Glutamatergic neuron (in vitro differentiated cells): Measurements from ENCODE around the gene FOXL1. TPM values are rescaled to one million over a fixed set of nuclear protein-coding genes. Genes with fewer than 3 reads are reported as not detected.

Experiments
- DNase-seq: peaks from one replicate; pipeline ENCODE4 v3.0.0; 2022
- H3K27ac Mint-ChIP-seq: one replicate; pipeline ENCODE4 v1.8.0; 2020; ENCODE audit warnings: mild to moderate bottlenecking, mixed read lengths, inconsistent platforms; ENCODE audit not compliant: unreplicated experiment
- H3K27me3 Mint-ChIP-seq: one replicate; pipeline ENCODE4 v1.8.0; 2020; ENCODE audit warnings: mild to moderate bottlenecking, moderate library complexity, mixed read lengths, inconsistent platforms; ENCODE audit not compliant: unreplicated experiment
- H3K36me3 Mint-ChIP-seq: one replicate; pipeline ENCODE4 v1.8.0; 2020; ENCODE audit warnings: mild to moderate bottlenecking, mixed read lengths, inconsistent platforms; ENCODE audit not compliant: unreplicated experiment
- H3K4me1 Mint-ChIP-seq: one replicate; pipeline ENCODE4 v1.8.0; 2020; ENCODE audit warnings: mild to moderate bottlenecking, low read depth, mixed read lengths, inconsistent platforms; ENCODE audit not compliant: unreplicated experiment
- H3K4me3 Mint-ChIP-seq: one replicate; pipeline ENCODE4 v1.8.0; 2020; ENCODE audit warnings: mild to moderate bottlenecking, mixed read lengths, inconsistent platforms; ENCODE audit not compliant: unreplicated experiment
- H3K9me3 Mint-ChIP-seq: one replicate; pipeline ENCODE4 v1.8.0; 2020; ENCODE audit warnings: mild to moderate bottlenecking, moderate library complexity, mixed read lengths, inconsistent platforms; ENCODE audit not compliant: unreplicated experiment
- total RNA-seq: library from RNA; stranded (reverse); fragmentation: NEBNext Ultra II Directional; extraction: Animal tissue kit (Norgen Biotek cat#: 25700); gene quantifications from one replicate; pipeline ENCODE4 v1.2.1, GENCODE V29; 2021; ENCODE audit not compliant: unreplicated experiment
- TF ChIP-seq, protein P1 (sequence below): fragments of 200-600 bp; sonication (generic); IDR thresholded peaks from one replicate; pipeline ENCODE4 v1.5.0; 2021; ENCODE audit not compliant: partially characterized antibody, unreplicated experiment

FOXL1 gene
- total RNA-seq, 1 donor from 2014 or later: not detected

- peaks cover 4% of the 10 kb centered on the region for H3K4me1 Mint-ChIP-seq
- H3K27me3 Mint-ChIP-seq: peaks cover 2% of the 10 kb centered on the region
- H3K27ac Mint-ChIP-seq: no peak overlapping the region
- TF ChIP-seq, protein P1, sequence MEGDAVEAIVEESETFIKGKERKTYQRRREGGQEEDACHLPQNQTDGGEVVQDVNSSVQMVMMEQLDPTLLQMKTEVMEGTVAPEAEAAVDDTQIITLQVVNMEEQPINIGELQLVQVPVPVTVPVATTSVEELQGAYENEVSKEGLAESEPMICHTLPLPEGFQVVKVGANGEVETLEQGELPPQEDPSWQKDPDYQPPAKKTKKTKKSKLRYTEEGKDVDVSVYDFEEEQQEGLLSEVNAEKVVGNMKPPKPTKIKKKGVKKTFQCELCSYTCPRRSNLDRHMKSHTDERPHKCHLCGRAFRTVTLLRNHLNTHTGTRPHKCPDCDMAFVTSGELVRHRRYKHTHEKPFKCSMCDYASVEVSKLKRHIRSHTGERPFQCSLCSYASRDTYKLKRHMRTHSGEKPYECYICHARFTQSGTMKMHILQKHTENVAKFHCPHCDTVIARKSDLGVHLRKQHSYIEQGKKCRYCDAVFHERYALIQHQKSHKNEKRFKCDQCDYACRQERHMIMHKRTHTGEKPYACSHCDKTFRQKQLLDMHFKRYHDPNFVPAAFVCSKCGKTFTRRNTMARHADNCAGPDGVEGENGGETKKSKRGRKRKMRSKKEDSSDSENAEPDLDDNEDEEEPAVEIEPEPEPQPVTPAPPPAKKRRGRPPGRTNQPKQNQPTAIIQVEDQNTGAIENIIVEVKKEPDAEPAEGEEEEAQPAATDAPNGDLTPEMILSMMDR: no peak
- DNase-seq: no peak
- H3K36me3 Mint-ChIP-seq: no peaks in the 10 kb centered on the region
- peaks cover 2% of the 10 kb centered on the region for H3K9me3 Mint-ChIP-seq
- H3K4me3 Mint-ChIP-seq: no peak overlapping the region
Observed at GRCh38 chr16:86610779-86611524, 32.6 kb downstream of the FOXL1 start.

GRCh38 chr16:86611525-86611855 is 33.1 kb downstream of the FOXL1 start:
- H3K27me3 Mint-ChIP-seq: peaks cover 2% of the 10 kb centered on the region
- no peak overlapping the region for H3K27ac Mint-ChIP-seq
- H3K36me3 Mint-ChIP-seq: no peaks in the 10 kb centered on the region
- peaks cover 4% of the 10 kb centered on the region for H3K4me1 Mint-ChIP-seq
- no peak overlapping the region for H3K4me3 Mint-ChIP-seq
- DNase-seq: no peak
- H3K9me3 Mint-ChIP-seq: peaks cover 2% of the 10 kb centered on the region
- TF ChIP-seq, protein P1: no peak

GRCh38 chr16:86611941-86612340 is 33.6 kb downstream of the FOXL1 start:
- Mint-ChIP-seq H3K27me3 (peaks cover 2% of the 10 kb centered on the region), H3K36me3 (no peaks in the 10 kb centered on the region), H3K4me3 (no peak overlapping the region), H3K4me1 (peaks cover 4% of the 10 kb centered on the region), H3K27ac (no peak overlapping the region), H3K9me3 (peaks cover 2% of the 10 kb centered on the region)
- TF ChIP-seq, protein P1: no peak
- DNase-seq: no peak

DNA sequence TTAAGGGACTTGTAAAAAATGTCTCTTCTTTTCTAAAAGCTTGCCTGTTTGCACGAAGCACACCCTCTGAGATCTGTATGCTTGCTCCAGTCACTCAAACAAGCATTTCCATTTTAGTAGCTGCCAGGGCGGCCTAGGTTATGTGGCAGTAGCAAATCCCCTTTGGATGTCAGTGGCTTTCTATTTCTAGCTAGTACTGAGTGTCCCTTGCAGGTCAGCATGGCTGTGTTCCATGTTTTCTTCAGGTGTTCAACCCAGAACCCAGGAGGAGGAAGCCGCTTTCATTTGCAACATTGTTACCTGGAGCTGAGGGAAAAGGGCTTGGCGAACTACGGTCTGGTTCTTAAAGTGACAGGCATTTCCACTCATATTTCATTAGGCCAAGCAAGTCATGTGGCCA is 36.4 kb downstream of the FOXL1 start:
- TF ChIP-seq, protein P1: no peak
- Mint-ChIP-seq H3K27ac (no peak overlapping the region), H3K9me3 (peaks cover 2% of the 10 kb centered on the region), H3K27me3 (peaks cover 2% of the 10 kb centered on the region), H3K4me3 (no peak overlapping the region), H3K36me3 (no peaks in the 10 kb centered on the region), H3K4me1 (no peaks in the 10 kb centered on the region)
- DNase-seq: no peak

DNA sequence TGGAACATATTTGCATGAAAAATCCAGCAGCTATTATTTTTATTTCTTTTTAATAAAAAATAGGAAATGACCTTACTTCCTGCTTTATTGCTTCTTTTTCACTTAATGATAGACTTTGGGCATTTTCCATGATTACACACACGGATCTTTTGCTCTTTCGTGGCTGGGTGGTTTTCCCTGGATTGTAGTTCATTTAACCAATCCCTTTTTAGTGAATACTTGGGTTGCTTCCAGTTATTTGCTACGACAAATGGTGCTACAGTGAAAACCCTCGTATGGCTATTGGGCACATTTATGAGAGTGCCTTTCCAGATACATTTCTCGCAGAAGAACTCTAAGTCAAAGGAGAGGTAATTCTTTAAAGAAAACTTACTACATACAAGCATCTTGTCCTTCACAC is 38.6 kb downstream of the FOXL1 start:
- no peaks in the 10 kb centered on the region for H3K4me1 Mint-ChIP-seq
- peaks cover 6% of the 10 kb centered on the region for H3K9me3 Mint-ChIP-seq
- peaks cover 2% of the 10 kb centered on the region for H3K27me3 Mint-ChIP-seq
- no peaks in the 10 kb centered on the region for H3K36me3 Mint-ChIP-seq
- H3K27ac Mint-ChIP-seq: no peak overlapping the region
- no peak for DNase-seq
- TF ChIP-seq, protein P1: no peak
- no peak overlapping the region for H3K4me3 Mint-ChIP-seq
